ENCODE results near the gene GJA1.

- TF ChIP-seq, protein P1, sequence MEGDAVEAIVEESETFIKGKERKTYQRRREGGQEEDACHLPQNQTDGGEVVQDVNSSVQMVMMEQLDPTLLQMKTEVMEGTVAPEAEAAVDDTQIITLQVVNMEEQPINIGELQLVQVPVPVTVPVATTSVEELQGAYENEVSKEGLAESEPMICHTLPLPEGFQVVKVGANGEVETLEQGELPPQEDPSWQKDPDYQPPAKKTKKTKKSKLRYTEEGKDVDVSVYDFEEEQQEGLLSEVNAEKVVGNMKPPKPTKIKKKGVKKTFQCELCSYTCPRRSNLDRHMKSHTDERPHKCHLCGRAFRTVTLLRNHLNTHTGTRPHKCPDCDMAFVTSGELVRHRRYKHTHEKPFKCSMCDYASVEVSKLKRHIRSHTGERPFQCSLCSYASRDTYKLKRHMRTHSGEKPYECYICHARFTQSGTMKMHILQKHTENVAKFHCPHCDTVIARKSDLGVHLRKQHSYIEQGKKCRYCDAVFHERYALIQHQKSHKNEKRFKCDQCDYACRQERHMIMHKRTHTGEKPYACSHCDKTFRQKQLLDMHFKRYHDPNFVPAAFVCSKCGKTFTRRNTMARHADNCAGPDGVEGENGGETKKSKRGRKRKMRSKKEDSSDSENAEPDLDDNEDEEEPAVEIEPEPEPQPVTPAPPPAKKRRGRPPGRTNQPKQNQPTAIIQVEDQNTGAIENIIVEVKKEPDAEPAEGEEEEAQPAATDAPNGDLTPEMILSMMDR (IDR thresholded peaks at IDR 0.05), result no peak
- TF ChIP-seq POLR2A (IDR thresholded peaks at IDR 0.05), result no peak
Measured at GRCh38 chr6:121450242-121450641, 14.8 kb downstream of the GJA1 start.

Measured in upper lobe of left lung (tissue), 4 donors.